Measurements from ENCODE around the gene CNTN1.

- no peak for TF ChIP-seq POLR2AphosphoS5 (IDR thresholded peaks at IDR 0.05; ENCODE audit: low read depth, low read length)
- TF ChIP-seq POLR2A (IDR thresholded peaks at IDR 0.05; ENCODE audit: low read depth, low read length), result no peak
- TF ChIP-seq TAF1 (IDR thresholded peaks at IDR 0.05; ENCODE audit: borderline replicate concordance, low read depth, low read length), result no peak
Observed at GRCh38 chr12:40749863-40750262, 57.6 kb downstream of the CNTN1 start.
